OCI-LY7 (cell line): ENCODE results near the gene DCC. TPM values are rescaled to one million over a fixed set of nuclear protein-coding genes. Genes with fewer than 3 reads are reported as not detected.

Experiments
- microRNA-seq: library from miRNA; unstranded; fragments of <30 nt; microRNA quantifications from one replicate; pipeline ENCODE4 v1.2.0, GENCODE V29; 2022; ENCODE audit warnings: borderline replicate concordance
- small RNA-seq: library from RNA; depleted of rRNA; stranded (forward); fragments of <200 nt; gene quantifications from one replicate; pipeline ENCODE3, GENCODE V24; 2014
- total RNA-seq, 2 experiments: library from RNA; depleted of rRNA in 1 of 2; stranded (reverse); fragments of >200 nt in 1 of 2; shearing (Covaris generic) in 1 of 2; gene quantifications; 2 replicates each; pipeline ENCODE4 v1.2.3, GENCODE V29; 2014 to 2022

The DCC gene
- total RNA-seq, 2 experiments from 2014 or later: not detected

Small RNA genes lying within 50 kb of the gene (microRNA-seq; reads per million reads assigned to microRNA genes)
- not detected for gene MIR4528

Small RNA genes lying within 50 kb of the gene (small RNA-seq; reads per million reads assigned to genes)
- gene AC011155.1 (not detected), gene MIR4528 (not detected)
